IMR-90 (cell line): Measurements from ENCODE around the gene MGST2.

ENCODE experiments used
- CEBPB ChIP-seq: IDR thresholded peaks from 2 replicates; pipeline ENCODE4 v1.6.1; 2012; ENCODE audit warnings: low read depth, low read length, improper control_type of control experiment
- CTCF ChIP-seq: conservative IDR thresholded peaks from 2 replicates; pipeline ENCODE4 v1.5.1; 2012; ENCODE audit warnings: mild to moderate bottlenecking, low read depth, low read length, improper control_type of control experiment
- ELK1 ChIP-seq: fragments of 150-350 bp; IDR thresholded peaks from 2 replicates; pipeline ENCODE4 v1.6.1; 2016; ENCODE audit warnings: low read depth, mild to moderate bottlenecking, low read length, moderate library complexity, borderline replicate concordance
- MXI1 ChIP-seq: IDR thresholded peaks from 2 replicates; pipeline ENCODE4 v1.6.1; 2012; ENCODE audit warnings: low read depth, mild to moderate bottlenecking, low read length, moderate library complexity, borderline replicate concordance
- POLR2A ChIP-seq: IDR thresholded peaks from 2 replicates; pipeline ENCODE4 v1.6.1; 2012; ENCODE audit warnings: mild to moderate bottlenecking, low read depth, low read length
- RAD21 ChIP-seq: IDR thresholded peaks from 2 replicates; pipeline ENCODE4 v1.6.1; 2012; ENCODE audit warnings: low read length, improper control_type of control experiment
- RCOR1 ChIP-seq: IDR thresholded peaks from 2 replicates; pipeline ENCODE4 v1.6.1; 2012; ENCODE audit warnings: mild to moderate bottlenecking, low read length, improper control_type of control experiment; ENCODE audit not compliant: insufficient replicate concordance
- RFX5 ChIP-seq: IDR thresholded peaks from 2 replicates; pipeline ENCODE4 v1.8.0; 2012; ENCODE audit warnings: low read depth, mild to moderate bottlenecking, low read length, moderate library complexity
- USF2 ChIP-seq: fragments of 150-350 bp; IDR thresholded peaks from 2 replicates; pipeline ENCODE4 v1.6.1; 2017; ENCODE audit warnings: mild to moderate bottlenecking, antibody characterized with exemption, low read length, low read depth

GRCh38 chr4:139720806-139721205, 55.2 kb downstream of the MGST2 start:
- TF ChIP-seq CTCF = no peak
- TF ChIP-seq USF2 = no peak
- no peak for TF ChIP-seq MXI1
- no peak for TF ChIP-seq POLR2A
- TF ChIP-seq RAD21 = no peak
- TF ChIP-seq RFX5 = no peak
- no peak for TF ChIP-seq RCOR1
- TF ChIP-seq ELK1 = no peak
- no peak for TF ChIP-seq CEBPB
